Erythroblast (primary cell): ENCODE measurements around the gene CUBN.
"Not testable (repeated sequence)": the region's sequence is repeated elsewhere in the genome, so short reads cannot be mapped to it uniquely, and the experiment has no call there.

Source experiments
- GATA1 ChIP-seq: IDR thresholded peaks from 2 replicates; pipeline ENCODE4 v1.6.1; 2011; ENCODE audit warnings: low read depth, mild to moderate bottlenecking, control low read depth, low read length, moderate library complexity
- POLR2A ChIP-seq: IDR thresholded peaks from 2 replicates; pipeline ENCODE4 v1.6.1; 2011; ENCODE audit warnings: mild to moderate bottlenecking, low read length

DNA sequence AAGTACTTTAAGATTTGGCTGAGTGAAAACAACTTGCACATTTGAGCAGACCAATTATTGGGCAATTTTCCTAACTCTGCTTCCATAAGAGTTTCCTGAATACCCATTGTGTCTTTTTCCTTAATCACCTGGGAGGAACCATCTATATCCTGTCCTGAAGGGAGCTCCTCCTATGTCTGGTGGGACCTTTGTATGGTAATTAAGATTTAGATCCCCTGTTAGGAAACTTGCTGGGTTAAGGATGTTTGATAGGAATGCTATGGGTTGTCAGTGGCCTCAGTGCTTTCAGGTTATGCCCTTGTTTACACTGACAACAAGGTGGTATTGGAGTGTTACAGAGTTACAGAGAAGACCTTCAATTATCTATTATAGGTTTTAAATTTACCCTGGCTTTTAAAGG, 116.9 kb downstream of the CUBN start:
- not testable (repeated sequence) for TF ChIP-seq POLR2A, GATA1
